Right ventricle myocardium inferior (tissue), 1 donor: ENCODE results near the gene SLC41A3. TPM values are rescaled to one million over a fixed set of nuclear protein-coding genes. Genes with fewer than 3 reads are reported as not detected.

Experiments used
- ATAC-seq: fragments of 200-7000 bp; cut with Tn5 transposase; one replicate; pipeline ENCODE4 v1.9.1; 2020; ENCODE audit warnings: mild to moderate bottlenecking, moderate library complexity
- DNase-seq: peaks from one replicate; pipeline ENCODE4 v3.0.0; 2021; ENCODE audit errors: missing footprints
- intact Hi-C: fragments of 100-400 bp; cut with DNase I; formaldehyde crosslinking; loops from one replicate; pipeline ENCODE4 v1.11.0; 2022
- long read RNA-seq: library from polyadenylated mRNA; unstranded; transcript quantifications from one replicate; pipeline ENCODE4 v2.0.0, GENCODE V29; 2021
- total RNA-seq: library from RNA; stranded (reverse); fragmentation: NEBNext Ultra II Directional; extraction: Animal tissue kit (Norgen Biotek cat#: 25700); gene quantifications from one replicate; pipeline ENCODE4 v1.2.1, GENCODE V29; 2021
- donor health status: DM: no; HTN: yes; CAD: no; lungs with severe emphysema.

SLC41A3 gene
- total RNA-seq = 36.2 TPM
- long read RNA-seq, transcript SLC41A3-203 (11 exons, 2,169 nt) = major isoform, 14 of 26 reads
- long read RNA-seq, partial matches to known transcripts = 4 of 26 reads
- long read RNA-seq, other reads (novel, unspliced or antisense) = 4 of 26 reads

DNA sequence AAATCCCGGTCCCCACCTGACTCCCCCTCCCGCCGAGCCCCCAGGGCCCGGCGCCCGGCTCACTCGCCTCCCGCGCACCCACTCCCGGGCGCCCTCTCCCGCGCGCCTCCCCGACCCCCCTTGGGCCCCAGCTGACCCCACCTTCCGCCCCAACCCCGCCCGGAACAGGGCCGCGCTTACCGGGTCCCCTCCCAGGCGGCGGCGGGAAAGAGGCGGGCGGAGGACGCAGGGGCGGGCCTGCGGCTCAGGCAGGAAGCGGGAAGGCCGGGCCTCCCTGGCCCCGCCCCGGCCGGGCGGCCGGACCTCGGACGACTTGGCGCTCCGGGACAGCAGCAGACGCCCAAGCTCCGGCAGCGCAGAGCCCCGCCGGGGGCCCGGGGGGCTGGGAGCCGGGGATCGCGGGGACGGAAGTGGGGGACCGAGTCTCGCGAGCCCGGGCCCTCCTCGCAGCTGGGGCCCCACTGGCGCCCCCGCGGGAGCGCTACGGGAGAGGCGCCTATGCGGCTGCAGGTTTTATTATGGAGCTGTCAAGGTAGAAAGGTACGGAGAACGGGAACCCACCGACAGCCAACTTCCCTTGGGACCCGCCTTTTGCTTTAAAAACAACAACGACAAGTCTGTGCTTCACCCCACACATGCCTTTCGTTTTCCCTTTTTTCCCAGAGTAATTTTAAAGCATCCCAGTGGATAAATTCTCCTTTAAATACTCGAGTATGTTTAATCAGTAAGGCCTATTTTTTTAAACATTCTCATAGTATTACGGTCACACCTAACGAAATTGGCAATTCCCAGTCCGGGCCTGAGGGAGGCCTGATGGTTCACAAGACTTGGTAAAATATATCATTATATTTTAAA, at the start of gene SLC41A3:
TSS of gene SLC41A3 (minus strand) at position 212 of the 855 bp plus-strand sequence. CDS start 15,905 bp downstream, outside the sequence.
- DNase-seq = peak; percentile 91
- peak; percentile 99 for ATAC-seq
- intact Hi-C loops = loop anchor here (5.0 kb wide), 1 partner anchor 92 kb away; no protein-coding TSS in a partner anchor

GRCh38 chr3:126133606-126134005, 49.7 kb upstream of the SLC41A3 start:
- intact Hi-C loops = loop anchor here (1.0 to 5.0 kb wide), 4 partner anchors 49 to 256 kb away; partner anchors contain the start of gene ALDH1L1
- no peak for DNase-seq
- ATAC-seq = no peak

DNA sequence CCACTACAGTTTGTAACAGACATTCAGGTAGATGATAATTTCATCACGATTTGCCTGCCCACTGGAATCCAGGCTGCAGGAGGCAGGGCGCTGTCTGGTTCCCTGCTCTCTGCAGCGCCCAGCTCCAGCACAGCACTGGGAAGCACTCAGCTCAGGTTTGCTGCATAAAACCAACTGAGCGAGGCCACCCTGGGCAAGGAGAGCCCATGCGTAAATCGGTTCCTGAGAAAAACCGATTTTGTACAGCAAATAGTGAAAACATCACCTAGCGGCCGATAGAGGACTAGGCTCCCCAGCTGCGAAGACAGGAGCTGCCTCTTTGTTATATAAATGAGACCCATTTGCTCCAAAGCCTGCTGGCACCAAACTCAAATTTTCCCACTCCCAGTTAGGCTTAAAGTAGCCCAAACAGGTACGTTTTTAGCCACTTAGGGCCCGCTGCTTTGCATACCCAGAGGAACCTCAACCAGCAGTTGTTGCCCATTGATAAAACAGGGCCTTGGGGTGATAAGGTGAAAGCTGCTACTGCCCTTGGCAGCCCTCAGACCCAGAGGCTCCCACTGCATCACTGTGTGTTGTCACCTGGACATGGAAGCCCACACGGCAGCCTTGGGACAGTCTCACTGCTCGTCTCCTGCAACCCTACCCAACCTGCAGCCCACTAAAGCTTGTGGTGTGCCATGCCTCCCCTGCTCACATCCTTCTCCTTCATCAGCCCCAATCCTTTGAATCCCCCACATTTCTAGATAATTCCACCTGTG, 49.0 kb upstream of the SLC41A3 start:
- DNase-seq (no peak), ATAC-seq (no peak)
- intact Hi-C loops = loop anchor here (5.0 kb wide), 2 partner anchors 49 to 79 kb away; partner anchors contain the start of gene ALDH1L1

GRCh38 chr3:126131881-126132750, 48.2 kb upstream of the SLC41A3 start:
- ATAC-seq = no peak
- DNase-seq = no peak
- intact Hi-C loops = loop anchor here (5.0 kb wide), 2 partner anchors 50 to 80 kb away; partner anchors contain the start of gene ALDH1L1

GRCh38 chr3:126130981-126131745, 47.2 kb upstream of the SLC41A3 start:
- ATAC-seq (no peak), DNase-seq (peak; percentile 45)
- intact Hi-C loops = loop anchor here (5.0 kb wide), 2 partner anchors 51 to 81 kb away; partner anchors contain the start of gene ALDH1L1

- peak; percentile 37 for DNase-seq
- ATAC-seq = no peak
- intact Hi-C loops = loop anchor here (5.0 kb wide), 2 partner anchors 52 to 82 kb away; partner anchors contain the start of gene ALDH1L1
Observed at GRCh38 chr3:126130081-126130855, 46.3 kb upstream of the SLC41A3 start.

GRCh38 chr3:126129398-126129891, 45.5 kb upstream of the SLC41A3 start:
- DNase-seq (peak; percentile 70), ATAC-seq (no peak)
- intact Hi-C loops = no loop called here

DNA sequence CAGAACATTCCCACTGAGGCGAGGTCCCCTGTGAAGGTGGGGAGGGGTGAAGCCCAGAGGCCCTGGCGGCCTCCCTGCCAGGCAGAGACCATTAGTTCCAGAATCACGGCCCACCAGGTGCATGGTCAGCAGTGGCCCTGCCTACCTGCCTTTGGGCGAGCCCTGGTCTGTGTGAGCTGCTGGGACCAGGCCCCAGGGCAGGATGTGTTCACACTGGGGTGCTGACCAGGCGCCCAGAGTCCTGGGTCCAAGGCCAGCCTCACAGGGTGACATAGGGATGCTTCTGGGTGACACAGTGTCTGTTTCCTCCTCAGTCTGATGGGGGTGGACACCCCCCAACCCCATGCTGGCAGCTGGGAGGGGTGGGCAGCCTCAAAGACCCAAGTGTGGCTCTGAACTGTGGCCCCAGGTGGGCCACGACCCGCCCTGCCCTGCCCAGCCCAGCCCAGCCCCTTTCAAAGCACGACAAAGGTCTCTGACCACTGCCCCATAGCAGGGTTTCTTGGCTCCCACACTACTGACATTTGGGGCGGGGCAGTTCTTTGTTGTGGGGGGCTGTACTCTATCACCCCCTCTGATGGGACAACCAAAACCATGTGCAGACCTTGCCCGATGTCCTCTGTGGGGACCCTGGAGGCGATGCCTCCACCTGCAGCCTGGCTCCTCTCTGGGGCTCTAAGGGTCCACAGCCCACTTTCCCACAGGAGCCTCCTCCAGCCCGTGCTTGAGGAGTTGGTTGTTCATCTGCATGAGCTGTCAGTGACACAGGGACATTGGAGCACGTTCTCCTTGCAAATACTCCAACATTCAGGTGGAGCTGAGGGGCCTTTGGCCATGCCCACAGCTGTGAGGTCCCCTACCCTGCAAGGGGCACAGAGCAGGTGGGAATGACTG, 44.8 kb upstream of the SLC41A3 start:
- intact Hi-C loops = no loop called here
- ATAC-seq (no peak), DNase-seq (no peak)

GRCh38 chr3:126127904-126128303, 44.0 kb upstream of the SLC41A3 start:
- ATAC-seq (no peak), DNase-seq (no peak)
- intact Hi-C loops = no loop called here

GRCh38 chr3:126127452-126127851, 43.5 kb upstream of the SLC41A3 start:
- DNase-seq (no peak), ATAC-seq (no peak)
- intact Hi-C loops = no loop called here

GRCh38 chr3:126126811-126127431, 43.0 kb upstream of the SLC41A3 start:
- DNase-seq (no peak), ATAC-seq (no peak)
- intact Hi-C loops = no loop called here

- no peak for ATAC-seq
Observed at GRCh38 chr3:126126286-126126685, 42.4 kb upstream of the SLC41A3 start.

DNA sequence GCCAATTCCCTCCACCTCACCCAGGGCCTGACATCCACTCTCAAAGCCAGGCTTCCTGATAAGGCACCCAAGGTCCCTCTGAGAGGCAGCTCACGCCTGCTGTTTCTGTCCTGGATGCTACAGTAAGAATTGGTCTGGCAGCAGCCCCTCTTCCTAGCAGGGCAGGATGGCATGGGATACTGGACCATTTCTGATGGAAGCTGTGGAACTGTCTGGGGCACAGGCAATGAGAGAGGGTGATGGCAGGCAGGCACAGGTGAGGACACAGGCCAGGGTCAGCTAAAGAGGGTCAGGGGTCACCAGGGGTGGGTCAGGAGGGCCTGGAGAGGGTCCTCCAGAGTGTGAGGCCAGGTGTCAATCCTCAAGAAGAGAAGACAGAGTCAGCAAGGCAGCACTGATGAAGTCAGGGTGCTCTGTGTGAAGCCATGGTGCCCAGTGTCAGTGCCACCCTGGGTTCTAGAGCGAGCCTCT, 41.9 kb upstream of the SLC41A3 start:
- ATAC-seq (no peak), DNase-seq (no peak)
- intact Hi-C loops = no loop called here

More at GRCh38 chr3:126126286-126126685, 42.4 kb upstream of the SLC41A3 start:
- no peak for DNase-seq
- intact Hi-C loops = no loop called here

DNA sequence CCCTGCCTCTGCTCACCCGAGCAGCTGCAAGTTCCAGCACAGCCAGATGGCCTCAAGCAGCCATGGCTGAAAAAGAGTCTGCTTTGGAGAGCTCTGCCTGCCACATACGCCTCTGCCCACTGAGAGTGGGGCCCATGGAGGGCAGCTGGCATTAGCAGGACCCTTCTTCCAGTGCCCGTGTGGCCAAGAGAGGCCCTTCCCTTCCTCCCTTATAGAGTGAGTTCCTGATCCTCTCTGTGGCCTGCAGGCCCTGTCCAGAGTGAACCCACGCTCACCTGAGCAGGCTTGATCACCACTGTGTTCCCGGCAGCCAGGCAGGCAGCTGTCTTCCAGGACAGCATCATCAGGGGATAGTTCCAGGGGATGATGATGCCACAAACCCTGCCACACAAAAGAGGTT, 41.4 kb upstream of the SLC41A3 start:
- intact Hi-C loops = no loop called here
- ATAC-seq = no peak
- no peak for DNase-seq

DNA sequence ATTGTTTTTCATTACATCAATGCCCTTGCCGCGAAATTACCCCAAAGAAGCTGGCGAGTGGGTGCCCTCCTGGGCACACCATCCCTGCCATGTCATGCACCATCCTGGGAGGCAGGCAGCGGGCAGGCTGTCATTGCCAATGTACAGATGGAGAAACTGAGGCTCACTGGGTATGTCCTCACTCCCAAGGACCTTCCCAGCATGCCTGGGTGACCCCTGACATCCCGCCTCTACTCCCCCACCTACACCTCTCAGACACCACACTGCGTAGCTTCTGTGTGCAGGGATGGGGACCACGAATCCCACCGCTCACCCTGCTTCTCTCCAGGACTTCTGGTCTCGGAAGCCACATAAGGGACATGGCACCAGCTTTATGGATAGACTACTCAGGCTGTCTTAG, 41.0 kb upstream of the SLC41A3 start:
- DNase-seq (no peak), ATAC-seq (no peak)
- intact Hi-C loops = no loop called here
